Activated CD8-positive, alpha-beta memory T cell treated with anti-CD3 and anti-CD28 coated beads, Interleukin-2, amount 50 U/mL, for 4 hours (primary cell): ENCODE measurements around the gene DOK6.

Source experiments
- DNase-seq: peaks from one replicate; pipeline ENCODE4 v3.0.0-alpha.2; 2020

Gene DOK6

DNA sequence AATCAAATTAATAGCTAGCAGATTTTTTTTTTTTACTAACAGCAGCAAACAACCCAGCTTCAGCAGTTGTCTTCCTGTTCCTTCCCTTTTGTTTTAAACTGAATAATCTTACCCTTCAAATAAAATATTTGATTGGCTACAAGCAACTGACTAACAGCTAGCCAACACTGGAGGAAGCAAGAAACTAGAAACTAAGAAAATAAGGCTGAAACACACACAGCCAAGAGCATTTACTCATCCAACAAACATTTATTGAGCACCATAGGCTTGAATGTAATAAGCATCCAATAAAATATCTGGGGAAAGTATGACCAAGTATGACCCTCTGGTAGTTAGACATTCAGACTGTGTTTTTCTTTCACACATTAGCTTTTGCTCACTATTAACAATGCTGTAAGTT, 357.8 kb downstream of the DOK6 start:
- no peak for DNase-seq

- no peak for DNase-seq
Observed at GRCh38 chr18:69759046-69759445, 358.4 kb downstream of the DOK6 start.

- DNase-seq, result no peak
Observed at GRCh38 chr18:69763002-69763401, 362.3 kb downstream of the DOK6 start.

DNA sequence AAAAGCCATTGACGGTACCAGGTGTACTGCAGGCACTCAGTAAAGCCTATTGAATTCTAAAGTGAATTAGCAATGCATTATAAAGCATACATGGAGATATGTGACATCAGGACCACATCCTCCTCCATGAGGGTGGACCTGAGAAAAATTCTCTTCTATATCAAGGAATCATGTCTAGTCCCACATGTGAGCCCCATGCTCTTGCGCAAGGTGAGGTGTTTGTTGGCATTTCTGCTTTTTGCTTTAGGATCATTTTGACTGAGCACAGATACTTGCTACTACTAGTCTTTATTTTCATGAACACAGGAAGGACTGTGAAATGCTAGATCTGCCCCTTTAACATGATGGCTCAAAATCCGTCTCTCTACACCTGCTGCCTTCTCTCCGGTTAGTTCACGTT, 363.1 kb downstream of the DOK6 start:
- no peak for DNase-seq

GRCh38 chr18:69770238-69770637, 369.6 kb downstream of the DOK6 start:
- DNase-seq, result no peak

DNA sequence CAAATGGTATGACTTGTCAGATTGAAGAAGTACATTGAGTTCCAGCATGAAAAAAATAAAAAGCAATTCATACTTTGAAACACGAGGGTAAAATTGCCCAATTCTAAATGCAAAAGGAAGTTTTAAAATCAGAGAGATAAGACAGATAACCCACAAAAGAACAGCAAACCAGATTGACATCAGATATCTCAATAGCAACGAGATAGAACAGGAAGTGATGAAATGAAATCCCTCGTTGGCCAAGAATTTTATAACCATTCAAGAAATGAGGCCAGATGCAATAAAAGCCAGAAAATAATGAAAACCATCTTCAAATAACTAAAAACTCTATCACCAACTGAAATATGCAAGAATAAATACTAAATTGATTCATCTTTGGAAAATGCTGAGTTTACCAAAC, 374.1 kb downstream of the DOK6 start:
- DNase-seq, result no peak

DNA sequence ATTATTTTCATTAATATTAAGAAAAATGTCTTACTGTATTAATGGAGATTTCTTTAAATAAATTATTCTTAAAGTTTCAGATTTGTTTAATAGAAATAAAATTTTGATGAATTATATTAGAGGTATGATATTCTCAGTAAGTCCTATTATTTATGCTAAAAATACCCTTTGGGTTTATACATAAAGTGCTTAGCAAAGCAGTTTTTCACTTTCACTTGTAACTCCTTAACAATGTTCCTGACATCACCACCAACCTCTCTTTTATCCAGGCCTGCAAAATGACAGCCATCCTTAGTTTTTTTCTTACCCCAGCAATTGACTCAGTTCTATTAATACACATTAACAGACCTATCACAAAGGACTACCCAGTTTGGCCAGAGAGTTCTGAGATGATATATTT, 376.6 kb downstream of the DOK6 start:
- DNase-seq, result no peak

GRCh38 chr18:69778680-69779079, 378.0 kb downstream of the DOK6 start:
- no peak for DNase-seq

GRCh38 chr18:69780851-69781250, 380.2 kb downstream of the DOK6 start:
- DNase-seq, result no peak

DNA sequence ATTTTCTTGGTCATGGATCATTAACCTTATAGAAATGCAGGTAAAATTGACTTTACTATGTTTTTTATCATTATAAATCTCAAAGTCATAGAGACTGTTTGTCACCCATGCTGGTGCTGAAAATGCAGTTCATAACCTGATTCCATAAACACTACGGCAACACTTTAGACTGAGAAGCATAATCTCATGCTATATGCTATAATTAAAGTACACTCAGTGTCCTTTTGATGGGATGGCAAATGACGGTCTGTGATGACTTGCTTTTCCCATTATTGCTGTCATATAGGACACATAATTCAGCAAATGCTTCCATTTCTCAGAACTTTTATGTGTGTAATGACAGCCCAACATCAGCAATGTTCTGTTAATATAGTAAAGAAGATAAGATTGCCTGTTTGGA, 384.1 kb downstream of the DOK6 start:
- DNase-seq, result no peak

DNA sequence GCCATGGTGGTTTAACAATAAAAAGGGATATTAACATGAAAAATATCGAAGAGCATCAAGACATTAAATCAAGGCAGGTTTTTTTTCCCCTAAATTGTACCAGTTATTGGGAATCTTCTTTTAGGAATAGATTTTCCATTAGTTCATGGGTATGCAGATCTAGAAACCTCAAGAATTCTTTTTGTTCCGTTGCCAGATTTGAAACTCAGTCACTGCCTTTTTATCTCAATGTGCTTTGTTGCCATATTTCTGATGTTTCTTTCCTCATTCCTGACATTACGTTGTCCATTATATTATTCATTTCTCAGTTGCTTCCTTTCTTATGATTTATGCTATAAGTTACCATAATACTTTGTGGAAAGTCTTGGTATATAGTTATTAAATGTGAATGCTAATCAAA, 384.8 kb downstream of the DOK6 start:
- DNase-seq, result no peak

GRCh38 chr18:69786427-69786826, 385.7 kb downstream of the DOK6 start:
- no peak for DNase-seq

- no peak for DNase-seq
Observed at GRCh38 chr18:69787825-69788547, 387.3 kb downstream of the DOK6 start.

- DNase-seq, result no peak
Observed at GRCh38 chr18:69789794-69790193, 389.1 kb downstream of the DOK6 start.

DNA sequence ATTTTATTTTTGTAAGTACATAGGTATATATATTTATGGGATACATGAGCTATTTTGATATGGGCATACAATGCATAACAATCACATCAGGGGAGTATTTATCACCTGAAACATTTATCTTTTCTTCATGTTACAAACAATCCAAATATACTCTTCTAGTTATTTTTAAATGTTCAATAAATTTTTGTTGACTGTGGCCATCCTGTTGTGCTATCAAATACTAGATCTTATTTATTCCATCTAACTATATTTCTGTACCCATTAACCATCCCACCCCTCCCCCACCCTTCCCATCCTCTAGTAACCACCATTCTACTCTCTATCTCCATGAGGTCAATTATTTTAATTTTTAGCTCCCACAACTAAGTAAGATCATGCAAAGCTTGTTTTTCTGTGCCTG, 390.0 kb downstream of the DOK6 start:
- no peak for DNase-seq

DNA sequence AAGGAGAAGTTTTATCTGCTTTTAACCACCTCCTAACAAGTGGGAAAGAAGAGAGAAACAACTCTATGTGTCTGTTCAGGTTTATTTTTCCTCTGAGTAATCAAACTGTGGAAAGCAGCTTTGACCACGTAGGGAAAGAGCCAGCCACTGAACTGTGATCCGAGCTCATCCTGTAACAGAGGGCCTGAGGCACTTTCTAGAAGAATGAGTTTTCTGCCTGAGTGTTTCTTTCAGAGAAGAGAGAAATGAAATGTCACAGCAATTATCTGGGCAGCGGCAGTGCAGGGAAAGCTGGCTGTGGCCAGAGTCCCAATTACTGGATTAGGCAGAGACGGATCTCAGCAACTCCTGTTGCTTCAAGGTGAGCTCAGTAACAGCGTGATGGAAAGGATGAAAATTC, 395.1 kb downstream of the DOK6 start:
- no peak for DNase-seq

DNA sequence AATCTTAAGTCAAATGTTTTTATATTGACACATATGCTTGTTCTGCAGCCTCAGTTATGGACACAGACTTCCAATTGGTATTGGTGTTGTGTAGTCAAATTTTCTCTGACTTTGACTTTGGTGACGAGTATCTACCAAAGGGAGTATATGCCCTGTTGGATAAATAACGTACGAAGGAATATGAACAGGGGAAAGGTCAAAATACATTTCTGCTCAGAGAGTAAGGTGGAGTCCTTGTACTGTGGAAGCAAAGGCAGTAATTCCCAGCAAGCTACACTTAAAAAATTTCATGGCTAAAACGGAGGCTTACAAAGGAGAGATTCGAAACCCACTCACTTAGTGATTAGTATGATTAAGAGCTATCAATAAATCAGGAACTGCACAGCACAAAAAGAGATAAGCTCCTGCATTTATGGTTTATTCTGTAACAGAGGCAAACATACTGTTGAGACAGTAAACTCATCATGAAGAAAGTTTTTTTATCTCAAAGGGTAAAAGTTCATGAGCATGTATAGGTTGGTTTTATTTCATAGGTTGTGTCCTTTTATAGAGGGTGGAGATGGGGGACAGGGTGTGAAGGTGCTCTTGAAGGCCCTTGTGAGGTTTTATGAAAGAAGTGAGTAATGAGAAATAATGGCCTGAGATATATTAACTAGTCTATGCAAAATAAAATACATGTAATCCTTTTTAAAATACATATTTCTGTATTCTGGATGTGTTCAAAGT, 404.3 kb downstream of the DOK6 start:
- no peak for DNase-seq

- no peak for DNase-seq
Observed at GRCh38 chr18:69808399-69808798, 407.7 kb downstream of the DOK6 start.

GRCh38 chr18:69813559-69813958, 412.9 kb downstream of the DOK6 start:
- no peak for DNase-seq

DNA sequence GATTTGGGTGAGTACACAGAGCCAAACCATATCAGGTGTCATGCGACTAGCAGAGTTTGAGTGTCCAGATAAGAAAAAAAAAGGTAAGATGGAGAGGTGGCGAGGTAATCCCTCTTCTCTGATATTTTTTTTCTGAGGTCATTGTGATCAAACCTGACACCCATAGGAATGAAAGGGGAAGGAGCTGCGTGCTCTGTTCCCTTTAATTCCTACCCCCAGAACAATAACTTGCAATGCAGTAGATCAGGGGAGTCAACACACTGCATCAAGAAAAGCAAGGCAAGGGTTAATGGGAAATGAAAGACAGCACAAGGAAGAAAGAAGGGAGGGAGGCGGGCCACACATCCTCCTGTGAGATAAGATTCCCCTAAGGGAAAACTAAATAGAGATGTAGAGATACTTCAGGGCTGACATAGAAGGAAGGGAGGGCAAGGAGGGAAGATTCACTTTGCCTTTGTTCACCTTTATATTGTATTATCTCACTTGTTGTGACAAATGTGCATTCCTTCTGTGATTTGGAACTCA, 414.2 kb downstream of the DOK6 start:
- DNase-seq, result no peak

GRCh38 chr18:69817335-69817940, 416.8 kb downstream of the DOK6 start:
- no peak for DNase-seq

DNA sequence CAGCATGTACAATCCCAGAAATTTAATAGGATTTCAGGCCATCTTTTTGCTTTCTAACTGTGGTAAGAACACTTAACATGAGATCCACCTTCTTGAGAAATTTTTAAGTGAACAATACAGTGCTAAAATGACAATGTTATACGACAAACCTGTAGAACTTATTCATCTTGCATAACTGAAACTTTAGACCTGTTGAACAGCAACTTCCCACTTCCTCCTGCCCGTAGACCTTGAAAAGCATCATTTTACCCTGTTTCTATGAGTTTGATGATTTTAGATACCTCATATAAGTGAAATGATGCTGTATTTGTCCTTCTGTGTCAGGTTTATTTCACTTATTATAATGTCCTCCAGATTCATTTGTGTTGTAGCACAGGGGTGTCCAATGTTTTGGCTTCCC, 418.8 kb downstream of the DOK6 start:
- no peak for DNase-seq

- no peak for DNase-seq
Observed at GRCh38 chr18:69820538-69820937, 419.9 kb downstream of the DOK6 start.

- no peak for DNase-seq
Observed at GRCh38 chr18:69830189-69830588, 429.5 kb downstream of the DOK6 start.
